GM12891 (cell line): ENCODE data around the gene SLC25A36.

Experiments
- PAX5 ChIP-seq: IDR thresholded peaks from 2 replicates; pipeline ENCODE4 v1.6.1; 2011; ENCODE audit warnings: low read length, moderate library complexity, mild to moderate bottlenecking; ENCODE audit not compliant: insufficient read depth, severe bottlenecking
- POLR2A ChIP-seq: IDR thresholded peaks from 2 replicates; pipeline ENCODE4 v1.6.1; 2011; ENCODE audit warnings: low read depth, low read length, control low read depth
- POLR2AphosphoS5 ChIP-seq: IDR thresholded peaks from 2 replicates; pipeline ENCODE4 v1.6.1; 2011; ENCODE audit warnings: low read depth, low read length, control low read depth
- POU2F2 ChIP-seq: IDR thresholded peaks from 2 replicates; pipeline ENCODE4 v1.6.1; 2011; ENCODE audit warnings: low read depth, mild to moderate bottlenecking, control low read depth, low read length, moderate library complexity
- SPI1 ChIP-seq: IDR thresholded peaks from 2 replicates; pipeline ENCODE4 v1.6.1; 2011; ENCODE audit warnings: low read depth, low read length, control low read depth
- TAF1 ChIP-seq: IDR thresholded peaks from 2 replicates; pipeline ENCODE4 v1.6.1; 2011; ENCODE audit warnings: low read depth, low read length, control low read depth

DNA sequence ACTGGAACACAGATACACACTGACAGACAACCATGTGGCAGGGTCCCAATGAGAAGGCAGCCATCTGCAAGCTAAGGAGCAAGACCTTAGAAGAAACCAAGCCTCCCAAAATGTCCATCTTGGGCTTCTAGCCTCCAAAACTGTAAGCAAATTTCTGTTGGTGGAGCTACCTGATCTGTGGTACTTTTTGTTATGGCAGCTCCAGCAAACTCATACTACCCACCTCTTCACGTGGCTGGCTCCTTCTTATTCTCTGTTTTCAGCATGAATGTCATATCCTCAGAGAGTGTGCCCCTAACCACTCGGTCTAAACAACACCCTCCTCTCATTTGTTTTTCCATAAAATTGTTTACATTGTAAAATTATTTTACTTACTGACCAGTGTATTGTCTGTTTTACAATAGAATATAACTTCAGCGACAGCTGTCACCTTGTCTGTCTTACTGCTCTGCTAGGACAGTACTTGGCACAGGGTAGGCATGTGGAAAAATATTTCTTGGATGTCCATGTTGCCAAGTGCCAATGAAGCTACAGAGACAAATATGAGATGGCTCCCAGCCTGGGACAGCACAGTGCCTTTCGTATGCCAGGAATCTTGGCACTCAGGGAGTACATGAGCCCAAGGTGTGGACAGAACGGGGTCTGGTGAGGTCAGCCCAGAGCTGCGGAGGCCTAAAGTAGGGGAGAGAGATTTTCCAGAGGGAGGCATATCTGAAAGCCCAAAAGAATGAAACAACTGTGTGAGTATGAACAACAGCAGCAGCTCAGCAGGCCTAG, 17.4 kb upstream of the SLC25A36 start:
- TF ChIP-seq POLR2AphosphoS5: no peak
- no peak for TF ChIP-seq POLR2A
- no peak for TF ChIP-seq PAX5
- no peak for TF ChIP-seq TAF1
- no peak for TF ChIP-seq SPI1
- no peak for TF ChIP-seq POU2F2
